ENCODE results near the gene KRTAP5-9. TPM values are rescaled to one million over a fixed set of nuclear protein-coding genes. Genes with fewer than 3 reads are reported as not detected.

Gene KRTAP5-9
- total and polyA plus RNA-seq, 2 experiments from 2014 or later, result 0.13 to 0.23 TPM

DNA sequence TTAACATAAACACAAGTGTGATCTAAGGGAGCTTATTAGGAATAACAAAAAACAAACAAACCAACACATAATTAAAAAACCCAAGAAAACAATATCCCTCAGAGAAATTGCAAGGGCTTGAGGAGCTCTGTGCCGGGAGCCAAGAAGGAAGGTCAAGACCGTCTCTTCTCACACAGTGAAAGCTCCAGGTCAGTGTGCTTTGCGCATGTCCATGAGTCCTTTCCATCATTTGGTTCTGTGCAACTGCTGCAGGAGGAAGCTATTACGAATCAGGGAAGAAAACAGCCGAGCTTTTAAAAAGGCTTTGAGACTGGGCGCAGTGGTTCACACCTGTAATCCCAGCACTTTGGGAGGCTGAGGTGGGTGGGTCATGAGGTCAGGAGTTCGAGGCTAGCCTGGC, 5.8 kb upstream of the KRTAP5-9 start:
- TF ChIP-seq CTCF (IDR thresholded peaks at IDR 0.05; ENCODE audit: poor library complexity) (no peak), EZH2phosphoT487 (IDR thresholded peaks at IDR 0.05; ENCODE audit: low read depth, severe bottlenecking, unreplicated experiment) (no peak), EZH2 (IDR thresholded peaks at IDR 0.05; ENCODE audit: borderline replicate concordance) (no peak)
- H3K4me3 ChIP-seq, result no peak overlapping the region
- H3K27ac ChIP-seq, result no peak overlapping the region
- no peak overlapping the region for H2AFZ ChIP-seq
- no peaks in the 10 kb centered on the region for H3K79me2 ChIP-seq
- H3K27me3 ChIP-seq, result no peaks in the 10 kb centered on the region
- WGBS (ENCODE audit: low lambda C conversion rate, missing lambda C conversion rate), result 95% methylated on average over 7 of the region's 7 CpGs
- no peaks in the 10 kb centered on the region for H3K9me2 ChIP-seq (replicated peaks; ENCODE audit: insufficient read depth)
- DNase-seq (ENCODE audit: low spot score), result no peak
- H3K36me3 ChIP-seq (replicated peaks; ENCODE audit: insufficient read depth, low read depth), result no peaks in the 10 kb centered on the region
- no peaks in the 10 kb centered on the region for H4K20me1 ChIP-seq (ENCODE audit: insufficient read depth, poor library complexity, severe bottlenecking)
- H3K9me3 ChIP-seq (ENCODE audit: low read depth), result no peaks in the 10 kb centered on the region
- peaks cover 8% of the 10 kb centered on the region for H3K4me1 ChIP-seq (ENCODE audit: insufficient read depth)
- H3K4me2 ChIP-seq, result no peak overlapping the region

DNA sequence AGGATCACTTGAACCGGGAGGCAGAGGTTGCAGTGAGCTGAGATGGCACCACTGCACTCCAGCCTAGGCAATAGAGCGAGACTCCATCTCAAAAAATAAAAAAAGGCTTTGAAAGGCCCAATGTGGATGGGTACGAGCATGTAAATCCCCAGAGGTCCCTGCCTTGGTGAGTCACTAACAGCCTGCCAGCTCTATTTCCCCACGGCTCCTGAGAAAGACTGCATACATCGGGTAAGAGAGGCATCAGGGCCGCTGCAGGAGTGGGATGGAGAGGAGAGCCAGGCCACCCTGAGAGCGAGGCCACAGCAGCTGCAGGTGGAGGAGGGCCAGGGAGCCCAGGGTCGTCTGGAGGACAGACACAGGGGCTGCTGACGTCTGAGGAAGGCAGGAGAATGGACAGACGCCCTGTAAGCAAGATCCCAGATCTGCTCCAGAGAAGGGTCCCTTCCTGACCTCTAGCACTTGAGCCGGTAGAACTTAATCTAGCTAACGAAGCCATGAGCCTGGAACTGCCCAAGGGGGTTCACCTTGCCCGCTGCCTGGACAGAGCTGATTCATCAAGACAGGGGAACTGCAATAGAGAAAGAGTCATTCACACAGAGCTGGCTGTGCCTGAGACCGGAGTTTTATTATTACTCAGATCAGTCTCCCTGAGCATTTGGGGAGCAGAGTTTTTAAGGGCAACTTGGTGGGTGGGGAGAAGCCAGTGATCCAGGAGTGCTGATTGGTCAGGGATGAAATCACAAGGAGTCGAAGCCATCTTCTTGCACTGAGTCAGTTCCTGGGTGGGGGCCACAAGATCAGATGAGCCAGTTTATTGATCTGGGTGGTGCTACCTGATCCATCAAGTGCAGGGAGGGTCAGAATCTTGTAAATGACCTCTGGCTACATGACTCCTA, 5.1 kb upstream of the KRTAP5-9 start:
- no peak overlapping the region for H3K4me3 ChIP-seq
- WGBS (ENCODE audit: low lambda C conversion rate, missing lambda C conversion rate), result 70% methylated on average over 15 of the region's 15 CpGs
- H3K9me2 ChIP-seq (replicated peaks; ENCODE audit: insufficient read depth), result no peaks in the 10 kb centered on the region
- no peaks in the 10 kb centered on the region for H3K27me3 ChIP-seq
- H3K27ac ChIP-seq, result no peak overlapping the region
- no peaks in the 10 kb centered on the region for H3K9me3 ChIP-seq (ENCODE audit: low read depth)
- no peaks in the 10 kb centered on the region for H3K79me2 ChIP-seq
- no peaks in the 10 kb centered on the region for H4K20me1 ChIP-seq (ENCODE audit: insufficient read depth, poor library complexity, severe bottlenecking)
- TF ChIP-seq EZH2phosphoT487 (IDR thresholded peaks at IDR 0.05; ENCODE audit: low read depth, severe bottlenecking, unreplicated experiment) (no peak), CTCF (IDR thresholded peaks at IDR 0.05; ENCODE audit: poor library complexity) (no peak), EZH2 (IDR thresholded peaks at IDR 0.05; ENCODE audit: borderline replicate concordance) (no peak)
- DNase-seq (ENCODE audit: low spot score), result no peak
- H3K36me3 ChIP-seq (replicated peaks; ENCODE audit: insufficient read depth, low read depth), result no peaks in the 10 kb centered on the region
- no peak overlapping the region for H2AFZ ChIP-seq
- H3K4me2 ChIP-seq, result no peak overlapping the region
- H3K4me1 ChIP-seq (ENCODE audit: insufficient read depth), result peaks cover 8% of the 10 kb centered on the region

DNA sequence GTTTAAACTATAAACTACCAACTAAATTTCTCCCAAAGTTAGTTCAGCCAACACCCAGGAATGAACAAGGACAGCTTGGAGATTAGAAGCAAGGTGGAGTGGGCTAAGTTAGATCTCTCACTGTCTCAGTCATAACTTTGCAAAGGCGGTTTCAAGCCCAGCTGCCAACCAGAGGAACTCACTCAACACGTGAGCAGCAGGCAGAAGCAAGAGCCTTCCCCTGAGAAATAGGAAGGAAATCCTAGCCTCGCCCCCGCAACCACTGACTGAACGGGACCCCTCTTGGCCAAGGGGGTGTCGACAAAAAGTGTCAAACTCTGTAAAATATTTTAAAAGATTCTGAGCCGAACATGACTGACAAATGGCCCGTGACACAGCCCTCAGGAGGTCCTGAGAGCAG, 4.4 kb upstream of the KRTAP5-9 start:
- Histone ChIP-seq H3K36me3 (replicated peaks; ENCODE audit: insufficient read depth, low read depth) (no peaks in the 10 kb centered on the region), H3K4me2 (no peak overlapping the region), H2AFZ (no peak overlapping the region), H3K4me1 (ENCODE audit: insufficient read depth) (peaks cover 8% of the 10 kb centered on the region), H3K27ac (no peak overlapping the region), H3K9me3 (ENCODE audit: low read depth) (no peaks in the 10 kb centered on the region), H3K79me2 (no peaks in the 10 kb centered on the region), H3K27me3 (no peaks in the 10 kb centered on the region), H3K4me3 (no peak overlapping the region), H4K20me1 (ENCODE audit: insufficient read depth, poor library complexity, severe bottlenecking) (no peaks in the 10 kb centered on the region), H3K9me2 (replicated peaks; ENCODE audit: insufficient read depth) (no peaks in the 10 kb centered on the region)
- TF ChIP-seq EZH2phosphoT487 (IDR thresholded peaks at IDR 0.05; ENCODE audit: low read depth, severe bottlenecking, unreplicated experiment) (no peak), EZH2 (IDR thresholded peaks at IDR 0.05; ENCODE audit: borderline replicate concordance) (no peak), CTCF (IDR thresholded peaks at IDR 0.05; ENCODE audit: poor library complexity) (no peak)
- 89% methylated on average over 8 of the region's 8 CpGs for WGBS (ENCODE audit: low lambda C conversion rate, missing lambda C conversion rate)
- DNase-seq (ENCODE audit: low spot score), result no peak

Data from hepatocyte (in vitro differentiated cells).